ENCODE results near the gene ITGA2. TPM values are rescaled to one million over a fixed set of nuclear protein-coding genes. Genes with fewer than 3 reads are reported as not detected.

Gene ITGA2
- total and polyA plus RNA-seq, 2 of the 8 experiments (the other 6 are each of a cell fraction or from before 2014, with no cell fraction given), result 1.4 to 7.7 TPM

- Histone ChIP-seq H3K36me3 (ENCODE audit: control insufficient read depth in 2 of 4, insufficient read depth in 4 of 4, low read length in 3 of 4) (no peaks in the 10 kb centered on the region), H2BK15ac (ENCODE audit: low read length) (no peak overlapping the region), H3K79me1 (ENCODE audit: low read depth, low read length) (no peaks in the 10 kb centered on the region; the same call in 1 of the 2 replicates), H3K9ac (replicated peaks in 1 of 4; ENCODE audit: extremely low read depth in 1 of 4, low read depth in 3 of 4, low read length in 3 of 4) (no peak overlapping the region), H2BK5ac (ENCODE audit: low read depth, low read length) (no peak overlapping the region), H2AK5ac (ENCODE audit: low read depth, low read length) (no peak overlapping the region), H3K4me1 (replicated peaks in 1 of 4; ENCODE audit: control insufficient read depth in 3 of 4, insufficient read depth in 4 of 4, low read length in 3 of 4) (peaks cover 0 to 5% (median 0%) of the 10 kb centered on the region in 4 experiments; a peak in 4 of 7 replicates), H3K27me3 (replicated peaks in 1 of 4; ENCODE audit: control insufficient read depth in 3 of 4, extremely low read depth in 1 of 4, insufficient read depth in 3 of 4, low read length in 3 of 4) (no peaks in the 10 kb centered on the region), H3K9me3 (ENCODE audit: insufficient read depth in 2 of 2, low read depth in 1 of 2, low read length in 1 of 2) (no peaks in the 10 kb centered on the region), H2AFZ (ENCODE audit: low read length) (no peak overlapping the region), H3K4ac (replicated peaks; ENCODE audit: insufficient read length, low read depth, low read length) (no peak overlapping the region), H3K14ac (ENCODE audit: insufficient read length) (no peak overlapping the region), H4K20me1 (replicated peaks in 1 of 2; ENCODE audit: control insufficient read depth in 1 of 2, insufficient read depth in 2 of 2, low read length in 2 of 2) (no peaks in the 10 kb centered on the region), H4K8ac (ENCODE audit: extremely low read depth, insufficient read depth, low read length) (no peak overlapping the region), H3K56ac (replicated peaks; ENCODE audit: insufficient read length, low read depth, low read length) (no peak overlapping the region), H3K79me2 (ENCODE audit: control insufficient read depth in 1 of 2, insufficient read depth in 2 of 2, low read length in 2 of 2) (no peaks in the 10 kb centered on the region), H2BK120ac (replicated peaks; ENCODE audit: low read depth, low read length) (no peak overlapping the region), H4K5ac (ENCODE audit: insufficient read length, low read depth, low read length) (no peak overlapping the region), H3K27ac (ENCODE audit: low read depth, low read length) (no peak overlapping the region), H3K23ac (ENCODE audit: insufficient read length) (no peak overlapping the region), H3K4me2 (ENCODE audit: insufficient read depth in 1 of 2, low read depth in 2 of 2, low read length in 2 of 2) (no peak overlapping the region), H3K18ac (ENCODE audit: extremely low read depth, low read length) (no peak overlapping the region), H3K4me3 (ENCODE audit: extremely low read depth in 1 of 4, insufficient read depth in 2 of 4, low read depth in 3 of 4, low read length in 4 of 4) (no peak overlapping the region), H4K91ac (replicated peaks; ENCODE audit: insufficient read length, low read length) (no peak overlapping the region), H3K23me2 (ENCODE audit: low read depth, low read length) (peaks cover 7% of the 10 kb centered on the region; the same call in 1 of the 2 replicates), H2BK12ac (ENCODE audit: low read depth, low read length) (no peak overlapping the region), H2BK20ac (ENCODE audit: low read length) (no peak overlapping the region)
- 83% methylated on average over 3 of the region's 3 CpGs; no CpG with 5 or more reads in 1 of the 2 experiments for WGBS, 2 experiments (ENCODE audit: extremely low coverage in 1 of 2, insufficient coverage in 1 of 2, insufficient read length in 1 of 2, insufficient replicate concordance in 2 of 2, low coverage in 1 of 2, low lambda C conversion rate in 2 of 2, missing lambda C conversion rate in 1 of 2)
- FAIRE-seq, result no peak
- TF ChIP-seq GABPA (IDR thresholded peaks at IDR 0.05; ENCODE audit: borderline replicate concordance, insufficient read depth, low read length) (no peak), MAFK (IDR thresholded peaks at IDR 0.05; ENCODE audit: low read depth, low read length) (no peak), SUZ12 (IDR thresholded peaks at IDR 0.05; ENCODE audit: low read length) (no peak)
- ChIA-PET CTCF (ENCODE audit: partially characterized antibody) (interaction anchor here (0.8 kb wide), 1 partner anchor 22 kb away, joined by 3 read pairs; no protein-coding TSS in a partner anchor), POLR2A (ENCODE audit: partially characterized antibody) (no interaction called here)
- no peak for DNase-seq (ENCODE audit: low read depth in 1 of 2, low spot score in 2 of 2)
Measured at GRCh38 chr5:53112909-53113308, 123.8 kb downstream of the ITGA2 start.

All from H1 (cell line).